ENCODE results near the gene MBOAT7.

Gene MBOAT7

DNA sequence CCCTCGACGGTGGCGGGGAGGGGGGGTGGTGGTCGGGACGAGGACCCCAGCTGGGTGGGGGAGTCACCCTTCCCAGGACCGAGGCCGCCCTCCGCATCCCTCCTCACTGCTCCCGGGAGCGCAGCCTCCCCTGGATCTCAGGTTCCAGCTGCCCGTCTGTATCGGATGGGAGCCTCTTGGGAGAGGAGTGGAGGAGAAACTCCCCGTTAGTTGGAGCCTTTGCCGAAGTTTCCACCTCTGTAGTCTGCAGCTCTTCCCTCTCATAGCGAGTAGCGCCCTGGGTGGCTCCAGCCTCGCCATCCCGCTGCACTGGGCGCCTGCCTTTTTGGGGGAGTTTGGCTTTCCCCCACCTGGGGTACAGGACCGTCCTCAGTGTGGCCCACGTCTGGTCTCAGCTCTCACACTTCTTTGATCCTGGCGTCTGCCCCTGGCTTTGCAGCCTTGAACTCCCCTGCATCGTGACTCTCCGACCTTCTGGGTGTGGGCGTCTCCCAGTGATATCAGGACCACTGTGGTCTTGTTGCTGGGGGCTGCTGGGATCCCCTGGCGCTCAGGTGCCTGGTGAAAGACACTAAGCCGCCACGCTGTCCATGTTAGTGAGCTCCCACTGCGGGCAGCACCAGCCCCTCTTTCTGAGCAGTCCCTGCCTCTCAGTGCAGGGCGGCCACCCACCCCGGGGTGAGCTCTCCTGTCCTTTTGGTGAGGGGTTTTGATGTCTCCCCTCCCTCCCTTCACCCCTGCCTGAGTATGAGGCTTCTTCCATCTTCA is 50.7 kb downstream of the MBOAT7 start:
- DNase-seq (ENCODE audit: low spot score): no peak

DNA sequence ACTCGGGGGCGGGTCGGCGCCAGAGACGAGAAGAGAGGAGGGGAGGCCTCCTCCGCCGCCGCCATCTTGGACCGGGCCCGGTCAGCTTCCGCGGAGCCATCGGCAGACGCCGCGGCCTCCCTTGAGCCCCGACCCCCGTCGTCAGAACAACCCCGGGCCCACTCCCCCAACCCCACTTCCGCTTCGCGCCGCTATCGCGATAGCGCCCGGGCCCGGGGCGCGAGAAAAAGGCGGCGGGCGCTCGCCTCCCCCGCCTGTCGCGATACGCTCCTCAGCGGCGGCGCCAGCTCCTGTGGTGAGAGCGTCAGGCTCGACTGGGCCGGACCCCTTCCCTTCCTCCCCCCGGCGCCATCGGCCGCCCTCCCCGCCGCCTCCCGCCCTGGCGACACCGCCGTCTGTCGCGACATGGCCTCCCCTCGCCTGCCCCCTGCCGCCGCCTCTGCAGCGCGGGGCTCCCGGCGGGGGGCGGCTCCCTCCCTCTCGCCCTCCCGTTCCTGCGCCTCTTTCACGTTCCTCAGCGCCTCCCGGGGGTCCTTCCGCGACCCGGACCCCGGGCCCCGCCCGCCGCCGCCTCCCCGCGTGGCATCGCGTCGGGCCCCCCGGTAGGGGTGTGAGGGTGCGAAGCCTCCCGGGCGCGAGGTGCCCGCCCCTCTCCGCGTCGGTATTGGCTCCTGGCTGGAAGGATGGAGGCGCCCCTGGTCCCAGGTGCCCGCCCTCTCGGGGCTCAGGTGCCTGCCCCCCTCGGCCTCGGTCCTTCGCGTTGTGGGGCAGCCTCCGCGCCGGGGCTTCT is 51.5 kb downstream of the MBOAT7 start, which contains the start of gene CNOT3:
TSS of gene CNOT3 (plus strand) at position 64 of the 790 bp plus-strand sequence. CDS start 5,217 bp downstream, outside the sequence.
- peak; percentile 47 for DNase-seq (ENCODE audit: low spot score)

DNA sequence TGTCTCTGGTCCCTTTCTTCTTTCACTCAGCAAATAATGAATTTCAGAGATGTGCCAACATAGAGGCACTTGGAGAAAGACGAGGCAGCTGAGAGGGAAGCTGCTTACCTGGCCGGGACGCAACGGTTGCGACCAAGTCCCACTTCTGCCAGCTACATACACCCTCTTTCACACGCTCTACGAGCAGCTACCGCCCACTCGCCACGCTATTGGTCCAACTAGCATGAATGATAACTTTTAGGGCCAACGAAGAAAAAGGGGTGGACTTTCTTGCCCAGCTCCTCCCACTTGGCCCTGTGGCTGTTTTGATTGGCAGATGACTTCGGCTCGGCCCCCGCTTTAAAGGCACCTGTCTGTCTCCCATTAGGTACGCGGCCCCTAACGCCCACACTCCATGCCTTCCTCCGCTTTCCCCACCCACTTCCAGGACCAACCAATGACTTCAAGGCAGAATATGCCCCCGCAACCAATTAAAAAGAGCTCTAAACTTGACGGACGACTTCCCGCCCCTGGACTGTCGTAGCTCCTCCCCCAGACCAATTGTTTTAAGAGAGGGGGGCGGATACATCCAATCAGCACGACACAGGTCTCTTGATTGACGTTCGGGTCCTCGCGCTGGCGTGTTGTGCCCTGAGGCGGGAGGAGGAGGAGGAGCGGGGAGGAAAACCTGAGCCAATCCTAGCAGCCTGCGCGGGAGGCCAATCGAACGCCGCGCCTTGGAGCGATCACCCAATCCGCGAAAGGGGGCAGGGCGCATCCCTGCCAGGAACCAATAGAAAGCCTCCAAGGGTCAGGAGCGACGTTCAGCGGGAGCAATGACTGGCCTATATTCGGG is 52.3 kb downstream of the MBOAT7 start:
- DNase-seq (ENCODE audit: low spot score): peak; percentile 99

DNA sequence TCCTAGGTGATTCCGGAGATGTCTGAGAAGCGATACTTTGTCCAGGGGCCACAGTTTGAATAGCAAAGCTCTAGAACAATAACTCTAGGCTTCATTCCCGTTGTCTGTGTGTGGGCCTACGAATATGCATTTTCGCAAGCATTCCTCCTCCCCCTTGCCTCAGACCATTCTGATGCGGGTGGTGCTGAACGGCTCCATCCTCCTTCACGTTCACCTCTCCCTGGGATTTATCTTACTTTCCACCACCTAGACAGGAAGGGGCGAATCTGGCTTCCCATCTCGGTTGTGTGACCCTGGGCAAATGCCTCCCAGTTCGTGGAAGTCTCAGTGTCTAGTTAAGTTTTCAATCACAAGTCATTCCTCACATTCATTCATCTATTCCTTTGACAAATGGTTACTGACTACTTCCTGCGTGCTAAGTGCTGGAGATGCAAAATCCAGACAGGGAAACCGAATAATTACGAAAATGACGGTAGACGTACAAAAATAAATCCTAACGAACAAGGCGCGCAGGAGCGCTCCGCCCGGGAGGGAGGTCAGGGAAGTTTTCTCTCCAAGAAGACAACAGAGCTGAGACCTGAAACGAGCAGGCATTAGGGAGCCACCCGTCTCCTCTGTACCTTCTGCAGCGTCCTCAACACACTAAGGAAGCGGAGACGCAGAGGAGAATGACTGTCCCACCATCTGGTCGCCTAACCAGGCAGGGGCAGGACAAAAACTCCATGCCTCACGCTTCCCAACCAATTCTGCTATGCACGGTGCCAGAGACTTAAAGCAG is 53.1 kb downstream of the MBOAT7 start:
- DNase-seq (ENCODE audit: low spot score): no peak

DNA sequence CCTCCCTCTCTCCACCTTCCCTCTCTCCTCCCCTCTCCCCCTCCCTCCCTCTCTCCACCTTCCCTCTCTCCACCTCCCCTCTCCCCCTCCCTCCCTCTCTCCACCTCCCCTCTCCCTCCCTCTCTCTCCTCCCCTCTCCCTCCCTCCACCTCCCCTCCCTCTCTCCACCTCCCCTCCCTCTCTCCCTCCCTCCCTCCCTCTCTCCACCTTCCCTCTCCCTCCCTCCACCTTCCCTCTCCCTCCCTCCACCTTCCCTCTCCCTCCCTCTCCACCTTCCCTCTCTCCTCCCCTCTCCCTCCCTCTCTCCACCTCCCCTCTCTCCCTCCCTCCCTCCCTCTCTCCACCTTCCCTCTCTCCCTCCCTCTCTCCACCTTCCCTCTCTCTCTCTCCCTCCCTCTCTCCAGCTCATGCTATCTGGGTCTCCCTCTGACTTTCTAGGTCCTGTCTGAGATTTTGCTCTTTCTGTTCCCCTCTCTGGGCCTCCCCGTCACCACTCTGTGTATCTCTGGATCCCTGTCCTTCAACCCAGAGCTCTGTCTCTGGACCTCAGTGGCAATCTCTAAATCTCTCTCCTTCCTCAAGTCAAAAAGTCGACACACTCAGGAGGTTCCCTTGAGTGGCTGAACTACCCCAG is 55.3 kb downstream of the MBOAT7 start:
- DNase-seq (ENCODE audit: low spot score): no peak

DNA sequence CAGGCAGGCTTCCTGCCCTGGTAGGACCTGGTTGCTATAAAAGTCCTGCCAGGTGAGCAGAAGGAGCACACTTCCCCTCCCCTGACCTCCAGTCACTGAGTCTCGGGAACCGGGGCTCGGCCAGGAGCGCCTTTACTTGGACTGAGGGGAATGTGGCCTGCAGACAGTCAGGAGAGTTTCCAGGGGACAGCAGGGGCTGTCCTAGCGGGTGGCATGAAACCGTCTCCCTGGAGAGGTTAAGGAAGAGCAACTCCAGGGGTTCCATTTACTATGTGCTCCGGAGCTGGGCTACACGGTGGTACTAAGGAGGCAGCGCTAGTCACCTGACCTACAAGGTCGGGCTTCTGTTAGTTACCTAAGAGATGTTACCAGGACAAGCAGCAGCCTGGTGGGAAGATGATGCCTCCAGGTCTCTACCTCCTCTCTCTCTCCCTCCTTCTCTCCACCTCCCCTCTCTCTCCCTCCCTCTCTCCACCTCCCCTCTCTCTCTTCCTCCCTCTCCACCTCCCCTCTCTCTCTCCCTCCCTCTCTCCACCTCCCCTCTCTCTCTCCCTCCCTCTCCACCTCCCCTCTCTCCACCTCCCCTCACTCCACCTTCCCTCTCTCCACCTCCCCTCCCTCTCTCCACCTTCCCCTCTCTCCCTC is 55.9 kb downstream of the MBOAT7 start:
- DNase-seq (ENCODE audit: low spot score): no peak

DNA sequence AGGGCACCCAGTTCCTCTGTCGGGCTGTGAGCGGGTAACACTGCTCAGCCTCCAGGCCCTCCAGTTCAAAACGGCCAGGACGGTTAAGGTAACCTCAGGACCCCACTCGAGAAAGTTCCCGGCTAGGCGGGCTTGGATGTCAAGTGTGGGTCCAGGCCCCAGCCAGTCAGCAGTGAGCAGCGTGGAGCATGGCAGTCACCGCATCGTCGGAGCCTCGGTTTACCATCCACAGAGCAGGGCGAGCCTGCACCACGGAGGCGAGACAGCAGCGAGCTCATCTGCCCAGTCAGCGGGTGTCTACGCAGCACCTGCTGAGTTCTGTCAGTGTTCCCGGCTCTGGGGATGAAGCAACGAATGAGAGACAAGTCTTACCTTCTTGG is 59.8 kb downstream of the MBOAT7 start:
- DNase-seq (ENCODE audit: low spot score): no peak

DNA sequence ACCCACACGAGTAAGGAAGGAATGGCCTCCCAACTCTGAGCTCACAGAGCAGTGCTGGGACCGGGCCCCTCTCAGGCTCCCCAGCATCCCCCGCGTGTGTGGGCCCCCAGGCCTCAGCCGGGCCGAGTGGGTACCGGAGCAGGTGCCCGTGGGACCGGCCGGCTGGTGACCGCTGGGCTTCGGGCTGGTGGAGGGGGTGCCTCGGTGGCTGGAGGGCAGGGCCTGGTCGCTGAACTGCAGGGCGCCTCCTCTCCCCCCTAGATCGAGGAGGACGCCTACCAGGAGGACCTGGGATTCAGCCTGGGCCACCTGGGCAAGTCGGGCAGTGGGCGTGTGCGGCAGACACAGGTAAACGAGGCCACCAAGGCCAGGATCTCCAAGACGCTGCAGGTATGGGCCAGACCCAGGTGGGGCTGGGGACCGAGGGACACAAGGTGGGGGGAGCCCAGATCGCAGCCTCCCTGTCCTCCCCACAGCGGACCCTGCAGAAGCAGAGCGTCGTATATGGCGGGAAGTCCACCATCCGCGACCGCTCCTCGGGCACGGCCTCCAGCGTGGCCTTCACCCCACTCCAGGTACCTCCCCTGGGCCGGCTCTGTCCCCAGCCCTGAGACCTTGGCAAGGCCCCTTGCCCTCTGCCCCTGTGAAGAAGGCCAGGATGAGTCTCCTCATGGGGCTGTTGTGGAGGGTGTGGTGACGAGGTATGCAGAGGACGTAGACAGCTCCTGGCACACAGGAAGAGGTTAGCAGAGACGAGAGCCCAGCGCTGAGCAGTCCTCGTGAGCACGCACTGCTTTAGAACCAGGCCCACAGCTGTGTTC is 60.4 kb downstream of the MBOAT7 start:
- DNase-seq (ENCODE audit: low spot score): no peak

DNA sequence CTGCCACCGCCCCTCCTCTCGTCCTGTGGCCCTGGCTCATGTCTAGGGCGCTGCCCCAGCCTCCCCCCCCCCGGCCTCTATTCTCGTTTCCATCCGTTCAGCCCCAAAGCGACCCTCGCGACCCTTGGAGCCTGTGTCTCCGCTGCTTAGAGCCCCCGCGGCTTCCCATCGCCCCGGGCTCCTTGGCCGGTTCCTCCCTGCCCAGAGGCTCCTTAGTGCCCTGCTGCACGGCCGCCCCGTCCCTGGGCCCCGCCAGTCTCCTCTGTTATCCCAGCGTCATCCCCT is 61.0 kb downstream of the MBOAT7 start:
- no peak for DNase-seq (ENCODE audit: low spot score)

DNA sequence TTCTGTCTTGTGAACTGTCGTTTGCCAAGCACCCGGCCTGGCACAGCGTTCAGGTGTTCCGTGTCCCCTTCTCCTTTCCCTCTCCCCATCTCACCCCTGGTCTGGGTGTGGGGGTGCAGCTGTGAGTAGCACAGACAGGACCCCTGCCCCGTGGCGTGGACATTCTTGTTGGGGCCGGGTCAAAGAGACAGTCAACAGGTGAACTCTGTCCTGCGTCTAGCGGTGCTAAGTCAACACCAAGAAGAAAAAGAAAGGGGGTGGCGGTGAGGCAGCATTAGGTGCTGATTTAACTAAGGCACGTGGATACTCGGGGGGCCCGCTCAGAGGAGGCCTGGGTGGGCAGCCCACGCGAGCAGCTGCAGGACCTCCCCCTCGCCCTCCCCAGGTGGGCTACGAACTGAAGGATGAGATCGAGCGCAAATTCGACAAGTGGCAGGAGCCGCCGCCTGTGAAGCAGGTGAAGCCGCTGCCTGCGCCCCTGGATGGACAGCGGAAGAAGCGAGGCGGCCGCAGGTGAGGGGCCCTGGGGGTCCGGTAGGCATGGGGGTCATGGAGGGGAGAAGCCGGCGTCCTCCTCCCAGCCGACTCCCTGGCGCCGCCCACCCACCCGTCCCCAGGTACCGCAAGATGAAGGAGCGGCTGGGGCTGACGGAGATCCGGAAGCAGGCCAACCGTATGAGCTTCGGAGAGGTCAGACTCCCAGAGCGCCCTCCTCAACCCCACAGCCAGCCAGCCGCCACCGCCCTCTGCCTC is 61.5 kb downstream of the MBOAT7 start:
- DNase-seq (ENCODE audit: low spot score): no peak

DNA sequence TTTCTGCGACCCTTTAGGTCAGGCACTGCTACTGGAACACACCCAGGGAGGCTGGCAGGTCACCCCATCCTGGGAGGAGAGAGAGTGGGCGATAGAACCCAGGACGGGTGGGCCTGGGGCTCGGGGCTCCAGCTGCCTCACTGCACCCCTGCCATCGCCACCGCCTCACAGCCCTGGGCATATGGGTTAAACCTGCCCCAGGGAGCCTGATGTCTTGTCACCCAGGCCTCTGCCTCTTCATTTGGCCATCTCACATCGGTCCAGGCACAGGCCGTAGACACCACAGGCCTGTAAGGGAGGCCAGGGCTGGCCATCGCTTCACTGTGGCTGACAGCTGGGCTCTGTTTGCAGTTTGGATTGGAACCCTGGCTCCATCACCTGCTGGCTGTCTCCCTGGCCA is 63.7 kb downstream of the MBOAT7 start:
- no peak for DNase-seq (ENCODE audit: low spot score)

DNA sequence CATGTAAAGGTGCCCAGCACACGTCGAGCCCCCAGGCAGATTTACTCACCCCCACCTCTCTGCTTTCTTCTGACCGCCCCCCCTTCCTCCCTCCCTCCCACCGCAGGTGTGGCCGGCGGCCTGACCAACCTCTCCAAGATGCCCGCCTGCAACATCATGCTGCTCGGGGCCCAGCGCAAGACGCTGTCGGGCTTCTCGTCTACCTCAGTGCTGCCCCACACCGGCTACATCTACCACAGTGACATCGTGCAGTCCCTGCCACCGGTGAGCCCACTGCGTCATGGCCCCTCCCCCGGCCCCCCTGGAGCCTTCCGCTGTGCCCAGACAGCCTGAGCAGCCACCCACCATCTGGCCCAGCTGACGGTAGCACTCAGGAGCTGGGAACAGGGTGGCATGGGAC is 65.0 kb downstream of the MBOAT7 start:
- no peak for DNase-seq (ENCODE audit: low spot score)

DNA sequence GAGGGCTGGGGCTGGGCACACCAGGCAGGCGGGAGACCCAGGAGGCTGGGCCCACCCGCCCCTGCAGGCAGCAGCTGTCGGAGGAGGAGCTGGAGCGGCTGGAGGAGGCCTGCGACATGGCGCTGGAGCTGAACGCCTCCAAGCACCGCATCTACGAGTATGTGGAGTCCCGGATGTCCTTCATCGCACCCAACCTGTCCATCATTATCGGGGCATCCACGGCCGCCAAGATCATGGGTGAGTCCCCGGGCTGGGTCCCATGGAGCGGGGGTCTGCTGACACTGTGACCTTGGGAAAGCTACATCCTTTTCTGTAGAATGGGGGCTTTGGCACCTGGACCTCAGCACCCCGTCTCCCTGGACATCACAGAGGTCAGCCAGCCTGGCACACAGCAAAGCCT is 65.7 kb downstream of the MBOAT7 start:
- DNase-seq (ENCODE audit: low spot score): no peak
